22Rv1 (cell line): ENCODE results near the gene USP9Y.

ENCODE experiments used
- ZFX ChIP-seq: fragments of 450-650 bp; IDR thresholded peaks from 2 replicates; pipeline ENCODE4 v1.6.1; 2017; ENCODE audit warnings: antibody characterized with exemption, borderline replicate concordance
- TF ChIP-seq, protein P1 (sequence below): fragments of 450-650 bp; IDR thresholded peaks from 2 replicates; pipeline ENCODE4 v1.5.1; 2017; ENCODE audit warnings: mild to moderate bottlenecking

GRCh38 chrY:12855791-12856275 lies 154.8 kb downstream of the USP9Y start:
- TF ChIP-seq, protein P1, sequence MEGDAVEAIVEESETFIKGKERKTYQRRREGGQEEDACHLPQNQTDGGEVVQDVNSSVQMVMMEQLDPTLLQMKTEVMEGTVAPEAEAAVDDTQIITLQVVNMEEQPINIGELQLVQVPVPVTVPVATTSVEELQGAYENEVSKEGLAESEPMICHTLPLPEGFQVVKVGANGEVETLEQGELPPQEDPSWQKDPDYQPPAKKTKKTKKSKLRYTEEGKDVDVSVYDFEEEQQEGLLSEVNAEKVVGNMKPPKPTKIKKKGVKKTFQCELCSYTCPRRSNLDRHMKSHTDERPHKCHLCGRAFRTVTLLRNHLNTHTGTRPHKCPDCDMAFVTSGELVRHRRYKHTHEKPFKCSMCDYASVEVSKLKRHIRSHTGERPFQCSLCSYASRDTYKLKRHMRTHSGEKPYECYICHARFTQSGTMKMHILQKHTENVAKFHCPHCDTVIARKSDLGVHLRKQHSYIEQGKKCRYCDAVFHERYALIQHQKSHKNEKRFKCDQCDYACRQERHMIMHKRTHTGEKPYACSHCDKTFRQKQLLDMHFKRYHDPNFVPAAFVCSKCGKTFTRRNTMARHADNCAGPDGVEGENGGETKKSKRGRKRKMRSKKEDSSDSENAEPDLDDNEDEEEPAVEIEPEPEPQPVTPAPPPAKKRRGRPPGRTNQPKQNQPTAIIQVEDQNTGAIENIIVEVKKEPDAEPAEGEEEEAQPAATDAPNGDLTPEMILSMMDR = no peak
- TF ChIP-seq ZFX = no peak
